Measurements from ENCODE around the gene CCDC43. TPM values are rescaled to one million over a fixed set of nuclear protein-coding genes. Genes with fewer than 3 reads are reported as not detected.
A peak's percentile ranks its signal among the peaks of the same experiment; 100 is the strongest.

CCDC43 gene
- total and polyA plus RNA-seq, 9 of the 15 experiments (the other 6 are each of a cell fraction or from before 2014, with no cell fraction given) = 11.7 to 42.3 (median 25.9) TPM

DNA sequence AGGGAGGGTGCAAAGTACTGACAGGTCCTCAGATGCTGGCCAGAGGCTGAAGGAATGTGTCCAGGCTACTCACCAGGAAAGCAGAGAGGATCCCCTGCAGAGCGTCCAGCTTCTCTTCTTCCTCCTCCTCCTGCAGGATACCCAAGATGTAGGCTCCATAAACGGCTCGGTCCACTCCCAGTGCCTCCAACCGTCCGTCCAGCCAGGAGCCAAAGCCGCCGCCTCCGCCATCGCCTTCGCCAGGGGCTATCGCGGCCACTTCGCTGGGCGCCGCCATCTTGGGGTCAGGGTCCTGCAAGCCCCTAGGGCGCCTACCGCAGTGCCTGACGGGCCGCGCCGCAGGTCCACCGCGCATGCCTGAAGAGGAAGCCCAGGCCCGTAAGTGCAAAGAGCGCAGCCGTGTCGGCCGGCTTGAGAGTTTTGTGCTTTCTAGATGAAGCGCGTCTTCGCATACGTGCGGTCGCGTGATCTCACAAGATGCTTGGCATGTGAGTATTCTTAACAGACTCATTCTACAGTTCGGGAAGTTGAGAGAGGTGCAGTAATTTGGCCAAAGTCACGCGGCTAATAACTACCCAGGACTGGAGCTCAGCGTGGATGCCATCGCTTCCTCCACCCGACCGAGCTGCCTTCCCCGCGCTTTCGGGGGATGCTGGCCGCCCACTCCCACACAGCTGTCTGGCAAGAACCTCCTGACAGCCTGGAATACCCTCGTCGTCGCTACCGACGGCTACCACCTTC is at the start of gene CCDC43 (continued):
- TF ChIP-seq NR2F6 (CRISPR knock-in tag; IDR thresholded peaks at IDR 0.05) = no peak
- no peak for TF ChIP-seq MCM7 (IDR thresholded peaks at IDR 0.05)
- no peak for TF ChIP-seq KLF6 (CRISPR knock-in tag; IDR thresholded peaks at IDR 0.05; ENCODE audit: borderline replicate concordance)
- TF ChIP-seq, protein P1, sequence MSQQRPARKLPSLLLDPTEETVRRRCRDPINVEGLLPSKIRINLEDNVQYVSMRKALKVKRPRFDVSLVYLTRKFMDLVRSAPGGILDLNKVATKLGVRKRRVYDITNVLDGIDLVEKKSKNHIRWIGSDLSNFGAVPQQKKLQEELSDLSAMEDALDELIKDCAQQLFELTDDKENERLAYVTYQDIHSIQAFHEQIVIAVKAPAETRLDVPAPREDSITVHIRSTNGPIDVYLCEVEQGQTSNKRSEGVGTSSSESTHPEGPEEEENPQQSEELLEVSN (IDR thresholded peaks at IDR 0.05; ENCODE audit: borderline replicate concordance in 1 of 2, extremely low read depth in 1 of 2, insufficient read depth in 1 of 2, insufficient read length in 1 of 2, low read depth in 1 of 2, low read length in 1 of 2, poor library complexity in 1 of 2, severe bottlenecking in 1 of 2) = peak; percentile 48 to 68
- TF ChIP-seq PHF8 (IDR thresholded peaks at IDR 0.05; ENCODE audit: borderline replicate concordance, low read length) = peak; percentile 98
- TF ChIP-seq KDM4B (IDR thresholded peaks at IDR 0.05; ENCODE audit: borderline replicate concordance in 2 of 2, low read depth in 1 of 2) = 0 out of 4 replicates have a peak, but pooled peaks of 1 of the 2 experiments have one; percentile 29
- peak in 1 of 2 experiments; percentile 58; a peak in 1 of 4 replicates for TF ChIP-seq HDAC1 (IDR thresholded peaks at IDR 0.05)
- no peak for TF ChIP-seq ZSCAN32 (CRISPR knock-in tag; IDR thresholded peaks at IDR 0.05)
- peak; percentile 61 for TF ChIP-seq MEIS2 (IDR thresholded peaks at IDR 0.05; ENCODE audit: partially characterized antibody)
- peak; percentile 55; the same call in 1 of the 2 replicates for TF ChIP-seq EP400 (IDR thresholded peaks at IDR 0.05)
- TF ChIP-seq, protein P2, sequence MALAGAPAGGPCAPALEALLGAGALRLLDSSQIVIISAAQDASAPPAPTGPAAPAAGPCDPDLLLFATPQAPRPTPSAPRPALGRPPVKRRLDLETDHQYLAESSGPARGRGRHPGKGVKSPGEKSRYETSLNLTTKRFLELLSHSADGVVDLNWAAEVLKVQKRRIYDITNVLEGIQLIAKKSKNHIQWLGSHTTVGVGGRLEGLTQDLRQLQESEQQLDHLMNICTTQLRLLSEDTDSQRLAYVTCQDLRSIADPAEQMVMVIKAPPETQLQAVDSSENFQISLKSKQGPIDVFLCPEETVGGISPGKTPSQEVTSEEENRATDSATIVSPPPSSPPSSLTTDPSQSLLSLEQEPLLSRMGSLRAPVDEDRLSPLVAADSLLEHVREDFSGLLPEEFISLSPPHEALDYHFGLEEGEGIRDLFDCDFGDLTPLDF (CRISPR knock-in tag; IDR thresholded peaks at IDR 0.05) = no peak
- TF ChIP-seq PCBP2 (IDR thresholded peaks at IDR 0.05; ENCODE audit: low read depth, low read length, poor library complexity, severe bottlenecking) = no peak
- TF ChIP-seq, protein P3, sequence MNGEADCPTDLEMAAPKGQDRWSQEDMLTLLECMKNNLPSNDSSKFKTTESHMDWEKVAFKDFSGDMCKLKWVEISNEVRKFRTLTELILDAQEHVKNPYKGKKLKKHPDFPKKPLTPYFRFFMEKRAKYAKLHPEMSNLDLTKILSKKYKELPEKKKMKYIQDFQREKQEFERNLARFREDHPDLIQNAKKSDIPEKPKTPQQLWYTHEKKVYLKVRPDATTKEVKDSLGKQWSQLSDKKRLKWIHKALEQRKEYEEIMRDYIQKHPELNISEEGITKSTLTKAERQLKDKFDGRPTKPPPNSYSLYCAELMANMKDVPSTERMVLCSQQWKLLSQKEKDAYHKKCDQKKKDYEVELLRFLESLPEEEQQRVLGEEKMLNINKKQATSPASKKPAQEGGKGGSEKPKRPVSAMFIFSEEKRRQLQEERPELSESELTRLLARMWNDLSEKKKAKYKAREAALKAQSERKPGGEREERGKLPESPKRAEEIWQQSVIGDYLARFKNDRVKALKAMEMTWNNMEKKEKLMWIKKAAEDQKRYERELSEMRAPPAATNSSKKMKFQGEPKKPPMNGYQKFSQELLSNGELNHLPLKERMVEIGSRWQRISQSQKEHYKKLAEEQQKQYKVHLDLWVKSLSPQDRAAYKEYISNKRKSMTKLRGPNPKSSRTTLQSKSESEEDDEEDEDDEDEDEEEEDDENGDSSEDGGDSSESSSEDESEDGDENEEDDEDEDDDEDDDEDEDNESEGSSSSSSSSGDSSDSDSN (IDR thresholded peaks at IDR 0.05; ENCODE audit: borderline replicate concordance in 1 of 2, low read depth in 2 of 2, low read length in 2 of 2) = no peak; a peak in 1 of 4 replicates
- no peak for TF ChIP-seq ASH1L (IDR thresholded peaks at IDR 0.05; ENCODE audit: borderline replicate concordance, low read depth, partially characterized antibody)
- no peak for TF ChIP-seq PPARD (CRISPR knock-in tag; IDR thresholded peaks at IDR 0.05)
- no peak for TF ChIP-seq RFX5 (IDR thresholded peaks at IDR 0.05; ENCODE audit: low read depth, low read length)
- TF ChIP-seq NFIC (IDR thresholded peaks at IDR 0.05) = no peak
- TF ChIP-seq NR4A1 (CRISPR knock-in tag; IDR thresholded peaks at IDR 0.05) = peak; percentile 43; the same call in 1 of the 2 replicates
- TF ChIP-seq NR4A1 (tag; IDR thresholded peaks at IDR 0.05) = no peak
- no peak for TF ChIP-seq SMARCA4 (IDR thresholded peaks at IDR 0.05)
- TF ChIP-seq IFI16 (CRISPR knock-in tag; IDR thresholded peaks at IDR 0.05) = no peak
